Heart right ventricle (tissue), 16 donors: ENCODE measurements around the gene GSKIP. TPM values are rescaled to one million over a fixed set of nuclear protein-coding genes. Genes with fewer than 3 reads are reported as not detected.

Experiments
- ATAC-seq, 8 donors: fragments of 200-7000 bp; cut with Tn5 transposase; one replicate each; pipeline ENCODE4 v1.9.1; 2020; ENCODE audit warnings: mild to moderate bottlenecking in 8 of 8, moderate library complexity in 8 of 8, moderate number of reproducible peaks in 1 of 8
- DNase-seq, 2 donors: peaks; one replicate each; pipeline ENCODE4 v3.0.0-alpha.2; 2020
- H3K27ac ChIP-seq, 10 donors: fragments of 200-600 bp; sonication (generic) in 2 of 10; one replicate each; pipeline versions ENCODE4 v1.5.0 to v1.8.0; 2020 to 2022; ENCODE audit warnings: mild to moderate bottlenecking in 3 of 10
- H3K27me3 ChIP-seq, 7 donors: fragments of 200-600 bp; one replicate each; pipeline ENCODE4 v1.8.0; 2021 to 2022; ENCODE audit warnings: mild to moderate bottlenecking in 2 of 7
- H3K36me3 ChIP-seq, 9 donors: fragments of 200-600 bp; sonication (generic) in 1 of 9; one replicate each; pipeline versions ENCODE4 v1.5.0 to v1.8.0; 2020 to 2022; ENCODE audit warnings: mild to moderate bottlenecking in 2 of 9
- H3K4me1 ChIP-seq, 9 donors: fragments of 200-600 bp; sonication (generic) in 1 of 9; one replicate each; pipeline versions ENCODE4 v1.5.0 to v1.8.0; 2020 to 2022; ENCODE audit warnings: mild to moderate bottlenecking in 4 of 9
- H3K4me3 ChIP-seq, 10 donors: fragments of 200-600 bp; sonication (generic) in 2 of 10; one replicate each; pipeline versions ENCODE4 v1.5.0 to v1.8.0; 2020 to 2022; ENCODE audit warnings: mild to moderate bottlenecking in 7 of 10, moderate library complexity in 2 of 10
- H3K9me3 ChIP-seq, 11 donors: fragments of 200-600 bp in 10 of 11; sonication (generic) in 2 of 11; one replicate each; pipeline versions ENCODE4 v1.5.0 to v1.8.0; 2013 to 2022; ENCODE audit warnings: mild to moderate bottlenecking in 2 of 11, control low read depth in 1 of 11, moderate library complexity in 1 of 11
- CTCF ChIP-seq, 9 donors: fragments of 200-600 bp; sonication (generic) in 2 of 9; IDR thresholded peaks; one replicate each; pipeline versions ENCODE4 v1.5.0 to v1.8.0; 2021 to 2022; ENCODE audit warnings: antibody characterized with exemption in 9 of 9, mild to moderate bottlenecking in 5 of 9, moderate library complexity in 1 of 9
- WGBS, 2 donors: extraction: QIAGEN DNeasy Blood & Tissue Kit; methylation state at CpG; one replicate each; pipeline ENCODE4 v1.1.7; 2013; ENCODE audit warnings: inconsistent platforms in 1 of 2; 5-methylcytosine and 5-hydroxymethylcytosine counted together
- intact Hi-C, 10 donors: fragments of 100-400 bp; cut with DNase I; formaldehyde crosslinking; loops; one replicate each; pipeline versions ENCODE4 v1.11.1 to v1.14.2; 2022
- polyA plus RNA-seq, 2 donors: library from polyadenylated mRNA; stranded (reverse); fragments of 200-250 nt; gene quantifications; one replicate each; pipeline ENCODE4 v1.2.3, GENCODE V29; 2013
- total RNA-seq, 10 donors: library from RNA; stranded (reverse); fragmentation: NEBNext Ultra II Directional in 3 of 10; extraction: Animal tissue kit (Norgen Biotek cat#: 25700) in 3 of 10; gene quantifications; one replicate each; pipeline versions ENCODE4 v1.2.1 to v1.2.4, GENCODE V29; 2021 to 2023
- donor health status: Arrhythmogenic right ventricular cardiomyopathy.
- donor health status: ischemic (EF 13 %, LVEDD 7.1; RV severe dilation, severe dysfunction).
- donor health status: healthy with polysubstance abuse.
- donor health status: DM: no; HTN: yes; CAD: no.
- donor health status: DM: no; HTN: no; CAD: no.
- donor health status: ischemic (EF 25% LVEDD 6.9; RV normal size, moderate dysfunction).
- donor health status: ischemic (EF 25% LVEDD 5.7; RV mildly dilated, moderate dysfunction).
- donor health status: healthy.
- donor health status: DM: yes; HTN: yes; CAD: no.
- donor health status: Ischemic cardiomyopathy.
- donor health status: ischemic (EF 35%, LVEDD 5.7; RV mildly dilated, moderate dysfunction).
- donor health status: nonischemic (EF 11% LVEDD 7.7; RV severe dilation, severe dysfunction).
- donor health status: DM: yes; HTN: yes; CAD: no.
- donor health status: PGD.
- donor health status: ischemic (EF 29% LVEDD 5.4; RV normal size, mild dysfunction).
- donor health status: nonischemic (EF 23%, LVEDD 6.1; RV moderate dilation, normal function).

GSKIP gene
- total and polyA plus RNA-seq, 12 donors: 3.4 to 18.8 (median 12.2) TPM

- intact Hi-C loops: no loop called here
- Histone ChIP-seq H3K9me3 (no peaks in the 10 kb centered on the region), H3K36me3 (no peaks in the 10 kb centered on the region), H3K4me1 (no peaks in the 10 kb centered on the region), H3K4me3 (no peak overlapping the region), H3K27me3 (no peaks in the 10 kb centered on the region), H3K27ac (no peak overlapping the region)
- ATAC-seq: no peak
- TF ChIP-seq CTCF (IDR thresholded peaks at IDR 0.05): no peak
- 89 to 93% methylated on average over 3 of the region's 3 CpGs for WGBS, 2 donors
- DNase-seq: no peak
Observed at GRCh38 chr14:96376093-96376492, 12.8 kb downstream of the GSKIP start.

- H3K36me3 ChIP-seq: peaks cover 0 to 40% (median 7%) of the 10 kb centered on the region in 9 donors
- intact Hi-C loops: no loop called here
- H3K27me3 ChIP-seq: no peaks in the 10 kb centered on the region
- ATAC-seq (no peak), DNase-seq (no peak)
- WGBS, 2 donors: 94 to 97% methylated on average over 3 of the region's 3 CpGs
- TF ChIP-seq CTCF (IDR thresholded peaks at IDR 0.05): no peak
- no peaks in the 10 kb centered on the region for H3K9me3 ChIP-seq
- H3K4me1 ChIP-seq: no peaks in the 10 kb centered on the region
- no peak overlapping the region for H3K4me3 ChIP-seq
- no peak overlapping the region for H3K27ac ChIP-seq
Observed at GRCh38 chr14:96380735-96381134, 17.4 kb downstream of the GSKIP start.

- H3K36me3 ChIP-seq: peaks cover 0 to 55% (median 7%) of the 10 kb centered on the region in 9 donors
- 88 to 91% methylated on average over 2 of the region's 2 CpGs for WGBS, 2 donors
- no peak for ATAC-seq
- H3K4me3 ChIP-seq: no peak overlapping the region
- H3K27ac ChIP-seq: no peak overlapping the region
- no peaks in the 10 kb centered on the region for H3K4me1 ChIP-seq
- H3K27me3 ChIP-seq: no peaks in the 10 kb centered on the region
- intact Hi-C loops: no loop called here
- no peak for DNase-seq
- H3K9me3 ChIP-seq: no peaks in the 10 kb centered on the region
- no peak for TF ChIP-seq CTCF (IDR thresholded peaks at IDR 0.05)
Observed at GRCh38 chr14:96383445-96383844, 20.1 kb downstream of the GSKIP start.

GRCh38 chr14:96384053-96384452 lies 20.7 kb downstream of the GSKIP start:
- intact Hi-C loops: no loop called here
- TF ChIP-seq CTCF (IDR thresholded peaks at IDR 0.05): no peak
- no peak for DNase-seq
- no peak for ATAC-seq
- H3K4me3 ChIP-seq: no peak overlapping the region
- H3K4me1 ChIP-seq: no peaks in the 10 kb centered on the region
- 77 to 79% methylated on average over 1 of the region's 1 CpG for WGBS, 2 donors
- H3K36me3 ChIP-seq: peaks cover 0 to 55% (median 7%) of the 10 kb centered on the region in 9 donors
- H3K27me3 ChIP-seq: no peaks in the 10 kb centered on the region
- H3K9me3 ChIP-seq: no peaks in the 10 kb centered on the region
- no peak overlapping the region for H3K27ac ChIP-seq
